HG03432 (cell line): ENCODE measurements around the gene LRRFIP1.

ENCODE experiments used
- ATAC-seq: cut with Tn5 transposase; IDR thresholded peaks from one replicate; pipeline ENCODE4 v1.9.1; 2021; ENCODE audit warnings: mild to moderate bottlenecking, moderate library complexity; ENCODE audit not compliant: unreplicated experiment

LRRFIP1 gene

GRCh38 chr2:237639052-237639835 lies 11.9 kb downstream of the LRRFIP1 start:
- no peak for ATAC-seq

DNA sequence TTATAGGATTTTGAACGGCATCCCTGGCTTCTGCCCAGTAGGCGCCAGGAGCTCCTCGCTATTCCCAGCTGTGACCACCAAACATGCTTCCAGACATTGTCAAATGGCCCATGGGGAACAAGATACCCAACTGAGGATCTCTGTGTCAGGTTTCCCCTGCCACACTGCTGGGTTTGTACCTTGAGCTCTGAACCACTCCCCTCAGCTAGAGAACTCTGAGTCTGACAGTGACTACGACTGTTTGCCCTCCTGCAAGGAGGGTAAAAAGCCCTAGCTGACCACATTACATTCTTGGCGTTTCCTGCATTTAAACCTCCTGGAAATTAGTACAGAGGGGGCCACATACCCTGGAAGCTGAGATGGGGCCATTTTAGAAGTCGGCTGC lies 12.4 kb downstream of the LRRFIP1 start:
- ATAC-seq, result no peak

DNA sequence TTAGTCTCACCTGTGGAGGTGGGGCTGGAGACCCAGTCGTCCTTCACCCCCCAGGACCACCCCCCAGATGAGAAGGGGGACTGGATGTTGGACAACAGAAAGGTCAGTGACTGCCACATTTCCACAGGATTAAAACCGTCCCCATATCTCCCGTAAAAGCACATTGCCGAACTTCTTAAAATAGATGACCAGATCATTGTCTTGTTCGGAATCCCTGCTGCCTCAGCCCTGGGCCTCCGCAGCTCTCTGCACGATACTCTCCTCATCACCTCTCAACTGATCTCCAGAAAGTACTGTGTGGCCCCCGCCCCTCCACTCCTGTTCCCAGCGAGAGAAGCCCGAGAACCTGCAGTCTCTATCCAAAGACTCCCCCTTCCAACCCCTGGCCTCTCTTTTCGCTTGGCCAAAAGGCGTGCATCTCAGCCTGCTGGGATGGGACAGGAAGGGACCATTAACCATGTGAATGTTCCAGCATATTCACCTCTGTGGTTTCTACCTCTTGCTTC lies 13.2 kb downstream of the LRRFIP1 start:
- no peak for ATAC-seq

DNA sequence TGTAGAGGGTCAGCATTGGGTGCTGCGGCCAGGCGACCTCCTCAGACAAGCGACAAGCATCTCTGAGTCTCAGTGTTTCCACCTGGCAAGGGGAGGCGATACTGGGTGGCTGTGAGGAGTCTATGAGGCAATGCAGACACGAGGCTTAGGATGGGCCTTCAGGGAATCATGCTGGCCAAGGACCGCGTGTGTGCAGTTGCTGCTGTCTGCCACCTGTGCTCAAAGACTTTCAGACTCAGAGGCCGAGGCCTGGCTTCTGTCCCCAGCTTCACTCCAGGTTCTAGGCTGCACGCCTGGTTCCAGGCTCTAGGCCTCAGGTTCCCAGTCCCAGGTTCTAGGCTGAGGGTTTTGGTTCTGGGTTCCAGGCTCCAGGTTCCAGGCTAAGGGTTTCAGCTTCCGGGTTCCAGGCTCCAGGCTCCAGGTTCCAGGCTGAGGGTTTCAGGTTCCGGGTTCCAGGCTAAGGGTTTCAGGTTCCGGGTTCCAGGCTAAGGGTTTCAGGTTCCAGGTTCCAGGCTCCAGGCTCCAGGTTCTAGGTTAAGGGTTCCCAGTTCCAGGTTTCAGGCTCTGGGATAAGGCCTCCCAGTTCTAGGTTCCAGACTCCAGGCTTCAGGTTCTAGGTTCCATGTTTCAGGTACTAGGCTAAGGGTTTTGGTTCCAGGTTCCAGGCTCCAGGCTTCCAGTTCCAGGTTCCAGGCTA lies 14.8 kb downstream of the LRRFIP1 start:
- ATAC-seq, result no peak

DNA sequence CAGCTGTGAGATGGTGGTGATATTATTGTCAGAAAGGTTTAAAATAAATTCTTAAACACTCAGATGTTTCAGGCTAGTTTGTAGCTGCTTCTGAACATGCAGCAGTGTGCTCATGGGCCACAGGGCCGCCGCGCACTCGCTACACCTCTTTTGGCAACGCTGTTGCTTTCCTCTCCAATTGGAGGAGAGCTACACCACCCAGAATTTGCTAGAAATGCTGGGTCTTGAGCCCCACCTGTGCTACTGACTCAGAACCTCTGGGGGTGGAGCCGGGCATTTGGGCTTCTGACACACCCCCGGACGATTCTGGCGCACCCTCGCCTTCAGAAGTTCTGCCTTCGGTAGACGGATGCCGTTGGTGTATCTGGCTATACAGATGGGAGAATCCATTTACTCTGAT lies 15.7 kb downstream of the LRRFIP1 start:
- no peak for ATAC-seq

GRCh38 chr2:237643582-237644380 lies 16.4 kb downstream of the LRRFIP1 start:
- ATAC-seq, result no peak

DNA sequence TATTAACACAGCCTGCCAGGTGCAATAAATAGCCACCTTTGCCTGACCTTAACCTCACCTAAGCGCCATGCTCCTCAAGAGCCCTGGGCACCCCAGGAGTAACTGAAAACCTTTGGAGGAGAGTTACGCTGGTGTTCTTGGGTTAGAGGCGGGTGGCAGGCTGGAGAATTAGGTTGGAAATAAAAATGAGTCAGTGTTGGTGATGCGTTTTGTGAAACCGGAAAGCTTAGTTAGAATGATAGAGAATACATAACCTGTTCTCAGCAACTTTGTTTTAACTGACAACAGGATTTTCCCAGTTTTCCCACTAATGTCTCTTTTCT lies 17.0 kb downstream of the LRRFIP1 start:
- ATAC-seq, result no peak

DNA sequence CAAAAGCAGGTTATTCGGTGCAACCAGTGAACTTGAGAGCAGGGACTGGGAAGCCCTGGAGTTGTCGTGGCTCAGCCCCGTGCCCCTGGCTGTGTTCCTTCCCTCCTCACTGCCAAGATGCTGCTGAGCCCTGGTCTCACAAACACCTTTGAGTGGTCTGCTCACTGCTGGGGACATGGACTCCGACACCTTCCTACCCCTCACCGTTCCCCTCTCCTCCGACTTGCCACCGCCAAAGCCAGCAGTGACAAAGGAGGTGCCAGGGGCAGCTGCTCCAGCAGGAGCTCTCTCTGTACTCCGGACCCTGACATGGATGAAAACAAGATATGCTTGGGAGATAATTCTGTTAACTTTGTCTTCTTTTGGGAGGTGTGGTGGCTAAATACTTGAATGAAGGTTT lies 17.9 kb downstream of the LRRFIP1 start:
- ATAC-seq, result no peak

DNA sequence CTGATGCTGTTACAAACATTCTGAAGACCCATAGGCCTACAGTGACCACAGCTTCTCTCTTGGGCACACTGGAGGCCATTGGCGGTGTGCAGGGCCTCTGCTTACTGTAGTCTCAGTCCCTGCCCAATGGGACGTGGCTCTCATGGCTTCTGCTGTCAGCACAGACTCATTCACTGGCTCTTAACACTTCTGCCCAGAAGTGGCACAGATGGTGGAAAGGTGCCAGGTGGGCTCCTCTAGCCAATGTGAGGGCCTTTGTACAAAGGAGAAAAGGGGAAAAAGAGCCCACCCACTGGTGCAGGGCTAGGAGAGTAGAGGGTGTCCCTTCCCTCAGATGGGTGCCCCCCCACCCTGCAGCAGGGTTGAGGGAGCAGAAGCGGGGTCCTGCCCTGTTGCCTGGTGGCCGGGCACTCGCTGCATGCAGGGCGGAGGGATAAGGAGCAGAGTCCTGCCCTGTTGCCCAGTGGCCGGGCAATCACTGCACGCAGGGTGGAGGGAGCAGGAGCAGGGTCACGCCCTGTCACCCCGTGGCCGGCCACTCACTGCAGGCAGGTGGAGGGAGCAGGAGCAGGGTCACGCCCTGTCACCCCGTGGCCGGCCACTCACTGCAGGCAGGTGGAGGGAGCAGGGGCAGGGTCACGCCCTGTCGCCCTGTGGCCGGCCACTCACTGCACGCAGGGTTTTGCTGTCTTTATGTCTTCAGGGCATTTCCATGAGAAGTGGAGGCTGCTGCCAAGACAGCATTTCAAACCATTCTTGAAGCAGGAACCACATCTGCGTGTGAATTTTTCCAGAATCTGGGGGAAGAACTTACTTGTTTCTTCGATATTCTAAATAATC lies 20.0 kb downstream of the LRRFIP1 start:
- ATAC-seq, result no peak

GRCh38 chr2:237648016-237648381 lies 20.6 kb downstream of the LRRFIP1 start:
- ATAC-seq, result no peak

GRCh38 chr2:237649541-237650454 lies 22.4 kb downstream of the LRRFIP1 start:
- ATAC-seq, result no peak

DNA sequence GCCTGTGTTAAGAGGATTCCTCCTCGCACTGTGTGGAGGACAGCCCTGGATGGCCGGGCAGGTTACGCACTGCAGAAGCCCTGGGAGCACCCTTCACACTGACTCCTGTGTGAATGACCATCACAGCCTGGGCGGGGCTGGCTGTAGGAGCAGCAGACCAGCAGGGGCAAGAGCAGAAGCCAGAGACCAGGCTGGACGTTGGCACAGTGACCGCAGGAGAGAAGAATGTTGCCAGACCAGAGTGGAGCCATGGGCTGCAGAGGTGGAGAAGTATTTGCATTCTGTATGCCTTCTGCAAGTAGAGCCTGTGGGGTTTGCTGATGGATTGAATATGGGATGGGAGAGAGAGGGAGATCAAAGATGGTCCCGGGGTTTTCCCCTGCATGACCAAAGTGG lies 23.1 kb downstream of the LRRFIP1 start:
- ATAC-seq, result no peak

GRCh38 chr2:237651761-237652160 lies 24.4 kb downstream of the LRRFIP1 start:
- no peak for ATAC-seq

DNA sequence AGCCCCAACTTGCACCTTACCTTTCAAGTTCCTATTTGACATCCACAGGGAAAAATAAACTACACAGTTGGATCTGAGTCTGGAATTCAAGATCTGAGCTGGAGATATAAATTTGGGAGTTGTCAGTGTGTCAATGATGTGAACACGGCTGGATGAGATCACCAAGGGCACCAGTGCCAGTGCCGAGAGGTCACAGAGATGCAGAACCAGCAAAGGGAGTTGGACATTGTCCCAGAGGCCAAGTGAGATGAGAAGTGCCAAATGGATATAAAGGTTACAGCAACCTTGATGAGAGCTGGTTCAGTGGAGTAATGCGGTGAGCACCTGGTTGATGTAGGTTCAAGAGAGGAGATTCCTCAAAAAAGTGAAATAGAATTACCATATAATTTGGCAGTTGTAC lies 24.8 kb downstream of the LRRFIP1 start:
- ATAC-seq, result no peak

GRCh38 chr2:237652854-237653253 lies 25.5 kb downstream of the LRRFIP1 start:
- no peak for ATAC-seq

GRCh38 chr2:237653776-237654558 lies 26.6 kb downstream of the LRRFIP1 start:
- no peak for ATAC-seq

DNA sequence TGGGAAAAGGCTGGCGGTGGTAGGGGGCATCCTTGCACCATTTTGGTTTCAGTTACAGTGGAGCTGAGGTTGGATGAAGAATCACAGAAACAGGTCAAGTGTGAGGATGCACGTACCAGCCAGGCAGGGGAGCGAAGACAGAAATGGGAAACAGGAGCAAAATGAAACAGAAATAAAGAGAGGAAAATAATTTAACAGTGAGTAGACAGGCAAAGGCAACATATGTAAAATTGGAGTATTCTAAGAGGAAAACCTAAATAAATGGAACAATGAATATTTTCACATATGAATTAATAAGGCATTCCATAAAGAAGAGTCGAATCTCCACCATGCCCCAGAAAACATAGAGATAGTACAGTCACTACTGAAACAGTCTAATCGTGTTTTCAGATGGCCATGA lies 29.7 kb downstream of the LRRFIP1 start:
- no peak for ATAC-seq

DNA sequence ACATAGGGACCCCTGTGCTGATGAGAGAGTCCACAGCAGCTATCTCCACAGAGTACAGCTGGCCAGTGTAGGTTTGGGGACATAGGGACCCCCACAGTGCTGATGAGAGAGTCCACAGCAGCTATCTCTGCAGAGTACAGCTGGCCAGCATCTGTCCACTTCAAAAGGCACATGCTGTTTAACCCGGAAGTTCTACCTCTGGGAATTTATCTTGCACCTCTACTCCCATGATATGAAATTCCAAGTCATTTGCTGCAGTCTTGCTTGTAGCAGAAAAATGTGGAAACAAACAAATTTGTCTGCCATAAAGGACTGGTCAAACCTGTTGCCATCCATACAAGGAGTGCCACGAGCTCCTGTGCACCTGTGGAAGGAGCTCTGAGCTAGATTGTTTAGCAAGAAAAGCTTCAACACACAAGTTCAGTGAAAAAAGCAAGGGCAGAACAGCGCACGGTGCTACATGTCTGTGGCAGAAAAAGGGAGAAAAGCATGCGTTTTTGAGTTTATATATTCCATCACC lies 33.1 kb downstream of the LRRFIP1 start:
- no peak for ATAC-seq

- no peak for ATAC-seq
These were observed 33.9 kb downstream of the LRRFIP1 start for GRCh38 chr2:237661270-237661669.
